Loucy (cell line): ENCODE data around the gene SLC1A5.

Experiments used
- H2AFZ ChIP-seq: fragments of 200-600 bp; sonication (generic); 2 replicates; pipeline ENCODE4 v1.6.0; 2016; ENCODE audit warnings: antibody characterized with exemption, mild to moderate bottlenecking, low read length, moderate library complexity
- H3F3A ChIP-seq: fragments of 200-600 bp; 2 replicates; pipeline ENCODE4 v1.6.0; 2016; ENCODE audit warnings: antibody characterized with exemption, low read depth, mild to moderate bottlenecking
- H3K27me3 ChIP-seq: fragments of 200-600 bp; sonication (generic); 2 replicates; pipeline ENCODE4 v1.6.1; 2014; ENCODE audit warnings: low read length, mild to moderate bottlenecking; ENCODE audit not compliant: insufficient read depth, poor library complexity, severe bottlenecking
- H3K36me3 ChIP-seq: fragments of 200-600 bp; sonication (generic); 2 replicates; pipeline ENCODE4 v1.6.1; 2016; ENCODE audit warnings: low read length; ENCODE audit not compliant: insufficient read depth
- H3K4me1 ChIP-seq: fragments of 200-600 bp; sonication (generic); 2 replicates; pipeline ENCODE4 v1.5.1; 2014; ENCODE audit warnings: low read length, mild to moderate bottlenecking; ENCODE audit not compliant: insufficient read depth, poor library complexity, severe bottlenecking
- H3K4me2 ChIP-seq: fragments of 200-600 bp; sonication (generic); 2 replicates; pipeline ENCODE4 v1.6.0; 2014; ENCODE audit warnings: antibody characterized with exemption, low read length, low read depth, mild to moderate bottlenecking; ENCODE audit not compliant: poor library complexity, severe bottlenecking
- H3K4me3 ChIP-seq: fragments of 200-600 bp; sonication (generic); 2 replicates; pipeline ENCODE4 v1.5.1; 2014; ENCODE audit warnings: low read length, mild to moderate bottlenecking, mixed read lengths; ENCODE audit not compliant: poor library complexity, severe bottlenecking
- H3K79me2 ChIP-seq: fragments of 200-600 bp; sonication (generic); 2 replicates; pipeline ENCODE4 v1.6.1; 2014; ENCODE audit warnings: low read length; ENCODE audit not compliant: insufficient read depth
- H3K9ac ChIP-seq: fragments of 200-600 bp; sonication (generic); 2 replicates; pipeline ENCODE4 v1.6.0; 2014; ENCODE audit warnings: mild to moderate bottlenecking, low read depth, low read length, moderate library complexity; ENCODE audit not compliant: poor library complexity, severe bottlenecking
- H3K9me2 ChIP-seq: fragments of 200-600 bp; sonication (generic); replicated peaks from 2 replicates; pipeline ENCODE4 v1.6.1; 2016; ENCODE audit warnings: low read depth, low read length, mixed read lengths
- H3K9me3 ChIP-seq: fragments of 200-600 bp; sonication (generic); 2 replicates; pipeline ENCODE4 v1.6.1; 2014; ENCODE audit warnings: mild to moderate bottlenecking, antibody characterized with exemption, low read length, low read depth; ENCODE audit not compliant: insufficient read depth
- H4K20me1 ChIP-seq: fragments of 200-600 bp; sonication (generic); 2 replicates; pipeline ENCODE4 v1.6.0; 2014; ENCODE audit warnings: antibody characterized with exemption, low read length, mild to moderate bottlenecking; ENCODE audit not compliant: insufficient read depth, poor library complexity, severe bottlenecking
- EZH2phosphoT487 ChIP-seq: fragments of 200-600 bp; IDR thresholded peaks from 2 replicates; pipeline ENCODE4 v1.6.1; 2018; ENCODE audit warnings: antibody characterized with exemption, mild to moderate bottlenecking, moderate library complexity, borderline replicate concordance
- TF ChIP-seq, protein P1 (sequence below): fragments of 200-600 bp; sonication (generic); conservative IDR thresholded peaks from 2 replicates; pipeline ENCODE4 v1.5.1; 2014; ENCODE audit warnings: mild to moderate bottlenecking, antibody characterized with exemption, low read length

SLC1A5 gene

DNA sequence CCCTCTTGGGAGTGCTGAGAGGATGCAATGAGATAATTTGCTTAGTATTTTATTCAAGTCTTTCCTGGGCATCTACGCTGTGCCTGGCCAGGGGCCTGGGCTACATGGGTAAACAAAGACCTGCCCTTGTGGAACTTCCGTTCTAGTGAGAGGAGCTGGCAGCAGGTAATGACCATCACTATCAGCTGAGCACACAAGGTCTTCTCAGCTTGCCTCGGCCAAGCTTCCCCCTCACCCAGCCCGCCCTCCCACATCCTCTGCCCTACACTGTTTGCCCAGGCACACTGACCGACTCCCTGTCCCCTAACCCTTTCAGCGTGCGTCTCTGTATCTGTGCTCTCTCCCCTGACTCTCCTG, 51.1 kb downstream of the SLC1A5 start:
- H3K9ac ChIP-seq: no peak overlapping the region
- TF ChIP-seq EZH2phosphoT487: no peak
- TF ChIP-seq, protein P1, sequence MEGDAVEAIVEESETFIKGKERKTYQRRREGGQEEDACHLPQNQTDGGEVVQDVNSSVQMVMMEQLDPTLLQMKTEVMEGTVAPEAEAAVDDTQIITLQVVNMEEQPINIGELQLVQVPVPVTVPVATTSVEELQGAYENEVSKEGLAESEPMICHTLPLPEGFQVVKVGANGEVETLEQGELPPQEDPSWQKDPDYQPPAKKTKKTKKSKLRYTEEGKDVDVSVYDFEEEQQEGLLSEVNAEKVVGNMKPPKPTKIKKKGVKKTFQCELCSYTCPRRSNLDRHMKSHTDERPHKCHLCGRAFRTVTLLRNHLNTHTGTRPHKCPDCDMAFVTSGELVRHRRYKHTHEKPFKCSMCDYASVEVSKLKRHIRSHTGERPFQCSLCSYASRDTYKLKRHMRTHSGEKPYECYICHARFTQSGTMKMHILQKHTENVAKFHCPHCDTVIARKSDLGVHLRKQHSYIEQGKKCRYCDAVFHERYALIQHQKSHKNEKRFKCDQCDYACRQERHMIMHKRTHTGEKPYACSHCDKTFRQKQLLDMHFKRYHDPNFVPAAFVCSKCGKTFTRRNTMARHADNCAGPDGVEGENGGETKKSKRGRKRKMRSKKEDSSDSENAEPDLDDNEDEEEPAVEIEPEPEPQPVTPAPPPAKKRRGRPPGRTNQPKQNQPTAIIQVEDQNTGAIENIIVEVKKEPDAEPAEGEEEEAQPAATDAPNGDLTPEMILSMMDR: no peak

DNA sequence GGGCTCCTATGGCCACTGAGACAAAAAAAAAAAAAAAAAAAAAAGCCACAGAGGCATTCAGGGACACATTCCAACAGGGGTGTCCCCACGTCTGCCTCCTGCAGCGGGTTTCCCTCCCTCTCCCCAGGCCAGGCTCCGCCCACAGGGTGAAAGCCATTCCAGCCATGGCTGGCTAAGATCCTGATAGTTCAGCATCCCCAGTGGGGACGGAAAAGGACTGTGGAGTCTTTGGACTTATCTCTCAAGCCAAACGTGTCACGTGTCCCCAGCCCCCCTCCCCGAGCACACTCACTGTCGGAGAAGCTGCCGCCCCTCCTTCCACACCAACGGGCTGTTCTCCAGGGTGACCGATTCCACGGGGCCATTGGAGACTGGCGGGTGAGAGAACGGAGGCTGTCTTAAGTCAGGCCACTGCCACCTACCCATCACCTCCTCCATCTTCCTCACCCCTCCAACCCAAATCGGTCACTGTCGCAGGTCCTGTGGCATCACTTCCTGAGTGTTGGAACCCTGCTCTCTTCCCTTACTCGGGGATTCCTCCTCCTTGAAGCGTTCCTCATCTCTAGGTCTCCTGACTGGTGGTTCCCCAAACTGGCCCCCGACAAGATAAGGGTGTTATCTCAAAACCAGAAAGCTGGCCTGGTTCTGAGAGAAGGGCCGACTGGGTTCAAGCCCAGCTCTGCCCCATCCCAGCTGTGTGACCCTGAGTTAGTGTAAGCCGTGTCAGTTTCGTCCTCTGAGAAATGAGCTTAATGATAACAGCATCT, 51.7 kb downstream of the SLC1A5 start:
- Histone ChIP-seq H2AFZ (no peak overlapping the region), H3K79me2 (peaks cover 62% of the 10 kb centered on the region), H3K9me2 (no peaks in the 10 kb centered on the region), H3K9ac (no peak overlapping the region), H3K4me1 (peaks cover 12% of the 10 kb centered on the region), H4K20me1 (peaks cover 46% of the 10 kb centered on the region), H3F3A (no peaks in the 10 kb centered on the region), H3K27me3 (no peaks in the 10 kb centered on the region), H3K36me3 (peaks cover 72% of the 10 kb centered on the region; the same call in 1 of the 2 replicates), H3K4me2 (no peak overlapping the region), H3K9me3 (no peaks in the 10 kb centered on the region), H3K4me3 (no peak overlapping the region)
- no peak for TF ChIP-seq EZH2phosphoT487

More for the DNA sequence above, 51.1 kb downstream of the SLC1A5 start:
- H3F3A ChIP-seq: no peaks in the 10 kb centered on the region
- H3K4me2 ChIP-seq: no peak overlapping the region
- H3K4me1 ChIP-seq: peaks cover 18% of the 10 kb centered on the region
- no peaks in the 10 kb centered on the region for H3K9me2 ChIP-seq
- peaks cover 67% of the 10 kb centered on the region; the same call in 1 of the 2 replicates for H3K36me3 ChIP-seq
- peaks cover 51% of the 10 kb centered on the region for H4K20me1 ChIP-seq
- no peaks in the 10 kb centered on the region for H3K27me3 ChIP-seq
- no peaks in the 10 kb centered on the region for H3K9me3 ChIP-seq
- H2AFZ ChIP-seq: no peak overlapping the region
- no peak overlapping the region for H3K4me3 ChIP-seq
- peaks cover 68% of the 10 kb centered on the region for H3K79me2 ChIP-seq

DNA sequence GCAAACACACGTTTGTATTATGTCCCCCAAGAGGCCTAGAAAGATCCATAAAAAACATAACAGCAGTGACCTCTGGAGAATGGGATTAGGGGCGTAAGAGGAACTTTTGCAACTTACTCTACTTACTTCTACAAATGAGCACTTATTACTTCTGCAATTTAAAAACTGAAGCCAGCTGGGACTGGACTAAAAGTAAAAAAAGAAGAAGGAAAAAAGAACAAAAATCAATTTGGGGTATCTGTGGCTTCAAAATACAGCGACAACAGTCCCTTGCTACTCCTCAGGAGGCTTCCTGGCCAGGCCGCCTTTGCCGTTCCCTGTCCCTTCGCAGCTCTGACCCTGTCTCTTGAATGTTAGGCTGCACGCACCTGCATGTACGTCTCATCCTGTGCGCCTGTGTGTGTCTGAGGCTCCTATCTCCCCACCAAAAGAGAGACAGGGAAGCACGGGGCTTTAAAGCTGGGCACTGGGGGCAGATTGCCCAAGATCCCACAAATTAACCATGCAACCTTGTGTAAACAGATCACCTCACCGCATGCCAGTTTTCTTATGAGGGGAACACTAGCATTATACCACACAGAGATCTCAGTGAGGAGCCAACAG, 54.6 kb downstream of the SLC1A5 start:
- peaks cover 33% of the 10 kb centered on the region for H3K79me2 ChIP-seq
- no peaks in the 10 kb centered on the region for H3F3A ChIP-seq
- H4K20me1 ChIP-seq: peaks cover 25% of the 10 kb centered on the region
- no peaks in the 10 kb centered on the region for H3K27me3 ChIP-seq
- no peaks in the 10 kb centered on the region for H3K4me1 ChIP-seq
- H3K9ac ChIP-seq: no peak overlapping the region
- no peak overlapping the region for H3K4me3 ChIP-seq
- no peaks in the 10 kb centered on the region for H3K9me2 ChIP-seq
- H3K4me2 ChIP-seq: no peak overlapping the region
- H3K9me3 ChIP-seq: no peaks in the 10 kb centered on the region
- H3K36me3 ChIP-seq: peaks cover 86% of the 10 kb centered on the region; the same call in 1 of the 2 replicates
- no peak overlapping the region for H2AFZ ChIP-seq
- TF ChIP-seq, protein P1: no peak
- no peak for TF ChIP-seq EZH2phosphoT487
